Fibroblast of mammary gland (primary cell): ENCODE results near the gene PPP3CA.
A peak's percentile ranks its signal among the peaks of the same experiment; 100 is the strongest.

Experiments used
- DNase-seq: peaks from one replicate; pipeline ENCODE4 v3.0.0-alpha.2; 2010; ENCODE audit warnings: low read depth
- H3K4me3 ChIP-seq: 2 replicates; pipeline ENCODE4 v1.5.1; 2011; ENCODE audit warnings: low read depth, mild to moderate bottlenecking, low read length, moderate library complexity; ENCODE audit not compliant: control insufficient read depth
- CTCF ChIP-seq: conservative IDR thresholded peaks from 2 replicates; pipeline ENCODE4 v1.5.1; 2011; ENCODE audit warnings: low read depth, low read length, inconsistent platforms; ENCODE audit not compliant: control insufficient read depth, insufficient read depth

The PPP3CA gene

GRCh38 chr4:101200561-101200960, 146.8 kb downstream of the PPP3CA start:
- TF ChIP-seq CTCF = no peak
- peak; percentile 99 for DNase-seq
- H3K4me3 ChIP-seq = peak overlapping the region; percentile 24

- H3K4me3 ChIP-seq = no peak overlapping the region
- TF ChIP-seq CTCF = no peak
- DNase-seq = peak; percentile 90
These were observed 147.6 kb downstream of the PPP3CA start for GRCh38 chr4:101199507-101200285.

GRCh38 chr4:101198682-101199339, 148.5 kb downstream of the PPP3CA start:
- TF ChIP-seq CTCF = no peak
- no peak for DNase-seq
- no peak overlapping the region for H3K4me3 ChIP-seq

- no peak overlapping the region for H3K4me3 ChIP-seq
- TF ChIP-seq CTCF = no peak
These were observed 150.0 kb downstream of the PPP3CA start for GRCh38 chr4:101197350-101197749.

GRCh38 chr4:101192244-101192643, 155.1 kb downstream of the PPP3CA start:
- DNase-seq = peak; percentile 28
- H3K4me3 ChIP-seq = no peak overlapping the region
- no peak for TF ChIP-seq CTCF

More at GRCh38 chr4:101197350-101197749, 150.0 kb downstream of the PPP3CA start:
- DNase-seq = no peak

GRCh38 chr4:101191302-101192098, 155.8 kb downstream of the PPP3CA start:
- DNase-seq = peak; percentile 94
- no peak overlapping the region for H3K4me3 ChIP-seq
- TF ChIP-seq CTCF = no peak
